Stimulated activated CD4-positive, alpha-beta T cell treated with anti-CD3 and anti-CD28 coated beads, Interleukin-1b, Interleukin-23, amount 100 ng/mL, for 48 hours (primary cell): ENCODE data around the gene ZNF76.
A peak's percentile ranks its signal among the peaks of the same experiment; 100 is the strongest.

Experiments
- DNase-seq: peaks from one replicate; pipeline ENCODE4 v3.0.0-alpha.2; 2020

ZNF76 gene

DNA sequence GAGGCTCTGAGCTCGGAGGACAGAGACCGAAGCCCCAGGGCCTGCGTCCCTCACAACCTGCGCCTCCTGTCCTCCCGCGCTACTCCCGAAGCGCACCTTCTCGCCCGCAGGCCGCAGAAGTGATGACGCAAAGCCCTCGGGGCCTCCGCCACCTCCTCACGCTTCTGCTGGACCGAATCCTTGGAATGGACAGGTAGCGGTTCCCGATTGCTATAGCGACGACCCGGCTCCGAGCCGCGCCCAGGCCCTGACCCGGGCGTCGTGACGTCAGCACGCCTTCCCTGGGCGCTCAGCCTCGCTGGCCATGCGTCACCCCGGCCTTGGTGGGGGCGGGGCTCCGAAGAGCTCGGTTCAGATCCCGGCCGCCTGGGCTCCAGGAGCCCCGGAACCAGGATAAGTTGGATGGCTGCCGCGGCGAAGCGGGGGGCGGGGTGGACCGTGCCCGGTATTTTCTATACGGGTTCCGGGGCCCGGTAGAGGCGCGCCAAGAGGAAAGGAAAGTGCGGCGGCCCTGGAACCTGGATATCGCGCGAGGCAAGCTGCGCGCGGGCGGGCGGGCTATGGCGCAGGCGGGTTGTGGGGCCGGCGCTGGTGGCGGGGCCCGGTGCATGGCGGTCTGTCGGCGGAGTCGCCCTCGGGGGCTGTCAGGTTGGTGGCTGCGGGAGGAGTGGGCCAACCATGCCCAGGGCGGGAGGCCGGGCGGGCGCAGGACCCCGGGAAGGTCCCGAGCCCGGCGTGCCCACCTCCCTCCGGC, at the start of gene ZNF76:
ZNF76 (plus strand) TSS at position 542 of the 754 bp plus-strand sequence. CDS start 21,417 bp downstream, outside the sequence.
- DNase-seq = peak; percentile 94

DNA sequence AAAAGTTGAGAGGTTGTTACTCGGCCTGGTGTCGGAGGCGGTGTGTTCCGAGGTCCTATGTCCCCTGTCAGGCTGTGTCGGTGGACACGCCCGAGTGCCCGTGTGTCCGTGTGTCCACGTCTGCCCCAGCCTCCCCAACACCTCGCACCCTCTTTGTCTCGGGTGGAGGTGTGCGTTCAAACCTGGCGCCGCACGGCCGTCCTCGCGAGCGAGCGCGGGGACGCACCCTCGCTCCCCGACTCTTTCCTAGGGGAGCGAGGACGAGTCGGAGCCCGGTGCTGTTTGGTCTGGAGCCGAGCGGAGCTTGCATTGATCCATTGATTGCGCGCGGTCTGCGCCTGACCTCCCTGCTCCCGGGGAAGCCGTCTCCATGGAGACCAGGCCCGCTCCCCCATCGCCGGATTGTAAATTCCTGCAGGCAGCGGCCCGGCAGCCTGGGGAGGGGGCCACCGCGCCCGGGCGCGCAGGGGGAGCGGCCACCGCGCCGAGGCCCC, 46.2 kb upstream of the ZNF76 start:
- DNase-seq = no peak

DNA sequence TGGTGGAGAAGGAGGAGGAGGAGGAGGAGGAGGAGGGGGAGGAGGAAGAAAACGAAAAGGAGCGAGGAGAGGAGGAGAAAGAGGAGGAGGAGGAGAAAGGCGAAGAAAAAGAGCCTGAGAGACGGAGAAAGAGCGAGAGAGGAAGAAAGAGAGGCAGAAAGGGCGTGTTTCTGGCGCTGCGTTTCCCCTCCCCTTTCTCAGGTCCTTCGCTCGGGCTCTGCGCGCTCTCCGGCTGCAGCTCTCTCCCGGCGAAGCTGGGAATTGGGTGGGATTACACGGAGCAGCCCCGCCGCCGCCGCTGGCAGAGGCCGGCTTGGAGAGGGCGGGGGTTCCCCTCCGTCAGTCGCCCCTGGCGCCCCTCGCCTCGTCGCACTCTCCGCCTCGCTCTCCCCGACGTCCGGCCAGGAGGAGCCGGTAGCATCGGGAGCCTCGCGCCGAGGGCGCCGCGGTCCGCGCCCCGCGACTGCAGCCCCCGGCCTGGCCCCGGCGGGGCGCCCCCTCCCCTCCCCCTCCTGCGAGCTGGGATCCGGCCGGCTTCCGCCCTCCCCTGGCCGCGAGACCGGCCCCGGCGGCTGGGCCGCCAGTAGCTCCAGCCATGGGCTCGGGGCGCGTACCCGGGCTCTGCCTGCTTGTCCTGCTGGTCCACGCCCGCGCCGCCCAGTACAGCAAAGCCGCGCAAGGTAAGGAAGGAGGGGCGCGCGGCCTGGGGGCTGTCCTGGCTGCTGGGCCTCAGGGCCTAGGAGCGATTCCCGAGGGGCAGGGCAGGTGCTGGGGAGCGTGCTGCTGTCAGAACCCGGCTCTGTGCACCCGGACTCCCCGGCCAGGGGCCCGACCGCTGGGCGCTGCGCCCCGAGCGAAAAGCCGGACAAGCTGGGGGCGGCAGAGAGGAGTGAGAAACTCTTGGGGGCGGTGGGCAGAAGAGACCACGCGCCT, 45.4 kb upstream of the ZNF76 start, which contains the start of gene SCUBE3:
SCUBE3 (plus strand) TSS at position 133 of the 933 bp plus-strand sequence; CDS start at position 596, 463 bp downstream.
- no peak for DNase-seq

DNA sequence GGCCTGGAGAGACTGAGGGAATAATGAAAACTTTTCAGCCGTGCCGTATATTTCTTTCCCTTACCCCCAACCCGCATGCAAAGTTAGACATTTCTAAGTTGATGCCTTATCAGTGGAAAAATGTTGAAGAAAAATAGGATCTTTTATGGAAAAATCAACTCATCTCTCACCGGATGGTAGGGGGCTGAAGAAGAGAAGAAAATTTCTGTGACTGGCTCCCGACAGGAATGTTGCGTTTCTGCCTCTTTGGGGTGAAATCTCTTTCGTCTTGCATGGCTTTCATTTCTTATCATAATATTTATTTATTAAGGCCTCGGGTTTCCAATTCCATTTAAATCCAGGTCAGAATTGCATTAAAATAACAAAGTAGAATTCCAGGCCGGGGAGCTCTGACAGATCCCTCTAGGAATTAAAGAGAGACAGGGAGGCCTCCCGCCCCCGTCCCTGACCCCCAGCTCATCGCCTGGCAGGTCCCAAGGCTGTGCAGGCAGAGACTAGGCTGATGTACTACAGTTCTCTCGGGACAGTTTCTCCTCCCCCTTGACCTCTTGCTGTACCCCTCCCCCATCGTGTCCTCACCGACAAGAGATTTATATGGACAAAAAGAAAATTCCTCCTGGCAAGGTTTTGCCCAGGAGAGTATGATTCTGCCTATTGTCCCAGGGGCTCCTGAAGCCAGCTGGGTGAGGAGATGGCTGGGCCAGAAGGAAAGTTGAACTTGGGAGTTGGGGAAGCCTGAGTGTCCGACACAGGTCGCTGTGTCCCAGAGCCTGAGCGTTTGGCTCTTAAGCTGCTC, 44.5 kb upstream of the ZNF76 start:
- no peak for DNase-seq

DNA sequence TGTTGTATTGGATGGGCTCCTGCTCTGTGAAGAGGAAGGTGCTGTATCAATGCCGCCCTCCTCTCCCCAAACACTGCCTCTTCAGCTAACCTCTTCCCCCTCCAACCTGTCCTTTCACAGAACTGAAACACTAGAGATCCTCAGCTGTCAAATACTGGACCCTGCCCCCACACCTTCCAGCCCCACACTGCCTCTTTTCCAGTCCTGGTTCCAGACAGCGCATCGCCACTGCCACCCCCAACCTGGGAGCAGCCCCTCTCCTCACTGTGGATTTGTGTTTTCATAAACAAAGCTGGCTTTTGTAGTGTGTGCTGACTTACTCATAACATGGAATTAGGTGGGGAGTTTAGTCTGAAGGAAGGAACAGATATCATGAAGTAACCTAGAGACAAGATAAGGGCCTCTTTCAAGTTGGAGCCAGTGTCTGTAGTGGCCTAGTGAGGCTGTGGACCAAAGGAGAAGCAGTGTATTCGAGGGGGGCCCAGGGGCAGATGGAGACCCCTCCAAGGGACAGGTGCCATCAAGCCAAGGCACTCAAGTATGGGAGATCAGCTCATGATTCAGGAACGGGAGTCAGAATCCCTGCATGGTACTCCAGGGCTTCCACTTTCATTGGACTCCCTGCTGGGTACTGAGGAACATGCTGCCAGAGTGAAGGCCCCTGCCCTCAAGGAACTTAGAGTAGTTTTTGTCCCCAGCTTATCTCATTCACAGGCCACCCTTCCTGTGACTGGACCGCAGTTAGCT, 43.7 kb upstream of the ZNF76 start:
- DNase-seq = no peak

DNA sequence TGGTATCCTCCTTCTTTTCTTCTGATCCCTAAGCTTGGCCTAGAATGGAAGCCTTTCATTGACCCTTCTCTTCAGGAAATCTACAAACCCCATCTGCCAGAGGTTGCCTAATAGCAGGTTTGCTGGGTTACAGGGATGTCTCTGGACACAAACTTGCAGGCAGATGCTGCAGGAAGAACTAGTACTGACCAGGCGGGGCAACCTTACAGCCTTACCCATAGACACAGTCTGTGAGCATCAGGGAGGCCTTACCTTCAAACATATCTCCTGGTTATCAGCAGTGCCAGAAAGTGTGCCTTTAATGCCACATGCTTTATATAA, 43.2 kb upstream of the ZNF76 start:
- no peak for DNase-seq

DNA sequence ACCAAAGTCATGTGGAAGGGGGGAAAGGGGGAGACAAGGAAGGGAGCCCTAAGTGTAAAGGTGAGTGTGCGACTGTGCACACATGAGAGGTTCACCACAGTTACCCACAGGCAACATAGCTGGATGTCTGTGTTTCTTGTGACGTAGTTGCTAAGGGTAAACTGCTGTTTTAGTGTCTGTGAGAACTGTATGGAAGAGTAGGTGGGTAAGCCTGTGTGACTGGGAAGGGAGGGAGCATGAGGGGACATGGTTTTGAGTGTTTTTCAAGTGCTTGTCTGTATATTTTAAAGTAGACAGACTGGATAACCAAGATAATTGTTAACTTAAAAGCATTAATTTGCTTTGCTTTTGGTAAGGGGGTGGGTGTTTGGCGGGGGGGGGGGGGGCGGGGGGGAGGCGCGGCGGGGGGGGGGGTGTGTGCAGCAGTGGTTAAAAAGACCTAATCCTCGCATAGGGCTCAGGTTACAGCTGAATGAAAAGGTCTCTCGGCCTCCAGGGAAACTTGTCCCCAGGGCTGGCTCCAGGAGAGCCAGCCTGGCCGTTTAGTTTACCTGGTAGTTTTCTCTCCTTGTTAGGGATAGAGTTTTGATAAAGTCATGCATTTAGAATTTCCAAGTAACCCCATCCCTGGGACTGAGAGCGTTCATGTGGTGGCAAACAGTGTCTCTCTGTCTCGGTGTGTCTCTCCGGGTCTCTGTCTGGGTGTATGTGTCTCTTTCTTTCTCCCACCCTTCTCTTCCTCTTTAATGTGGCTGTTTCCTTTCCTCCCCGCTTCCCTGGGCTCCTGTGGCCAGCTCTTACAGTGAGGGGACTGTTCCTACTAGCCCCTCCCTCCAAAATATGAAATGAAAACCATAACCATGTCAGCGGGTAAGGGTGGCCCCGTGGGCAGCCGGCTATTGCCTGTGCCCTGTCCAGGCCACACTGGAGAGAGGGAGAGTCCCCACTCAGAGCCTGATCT, 42.4 kb upstream of the ZNF76 start:
- DNase-seq = no peak

DNA sequence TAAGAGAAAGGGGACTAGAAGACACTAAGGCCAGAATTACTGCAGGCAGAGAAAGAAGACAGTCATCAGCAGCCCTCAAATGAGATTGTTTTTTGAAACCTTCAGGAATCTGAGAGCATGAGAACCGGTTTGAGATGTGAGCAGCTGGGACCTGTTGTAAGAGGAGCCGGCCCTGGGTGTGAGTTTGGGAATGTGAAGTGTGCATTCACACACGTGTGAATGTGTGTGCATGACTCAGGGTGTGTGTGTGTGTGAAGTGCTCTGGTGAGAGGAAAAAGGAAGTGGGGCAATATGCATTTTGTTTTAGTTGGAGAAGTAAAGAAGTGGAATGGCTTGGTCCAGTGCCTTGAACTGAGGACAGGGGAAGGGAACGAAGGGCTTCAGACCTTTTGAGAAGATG, 41.5 kb upstream of the ZNF76 start:
- no peak for DNase-seq

DNA sequence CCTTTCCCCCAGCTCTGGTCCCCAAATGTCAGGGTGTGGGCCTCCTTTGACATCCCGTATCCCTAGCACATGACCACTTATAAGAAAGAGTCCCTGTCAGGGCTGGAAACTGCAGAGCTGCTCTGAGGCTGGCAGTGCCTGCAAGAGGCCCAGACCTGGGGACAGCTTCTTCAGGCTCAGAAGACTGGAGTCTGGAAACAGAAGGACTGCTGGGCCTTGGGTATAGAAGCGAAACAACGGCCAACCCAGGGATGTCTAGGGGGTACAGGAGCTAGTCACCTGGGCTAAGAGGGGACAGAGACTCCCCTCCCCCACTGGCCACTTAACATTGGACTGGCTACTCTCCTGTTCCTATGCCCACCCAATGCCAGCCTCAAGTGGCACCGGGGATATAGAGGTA, 41.1 kb upstream of the ZNF76 start:
- DNase-seq = no peak

DNA sequence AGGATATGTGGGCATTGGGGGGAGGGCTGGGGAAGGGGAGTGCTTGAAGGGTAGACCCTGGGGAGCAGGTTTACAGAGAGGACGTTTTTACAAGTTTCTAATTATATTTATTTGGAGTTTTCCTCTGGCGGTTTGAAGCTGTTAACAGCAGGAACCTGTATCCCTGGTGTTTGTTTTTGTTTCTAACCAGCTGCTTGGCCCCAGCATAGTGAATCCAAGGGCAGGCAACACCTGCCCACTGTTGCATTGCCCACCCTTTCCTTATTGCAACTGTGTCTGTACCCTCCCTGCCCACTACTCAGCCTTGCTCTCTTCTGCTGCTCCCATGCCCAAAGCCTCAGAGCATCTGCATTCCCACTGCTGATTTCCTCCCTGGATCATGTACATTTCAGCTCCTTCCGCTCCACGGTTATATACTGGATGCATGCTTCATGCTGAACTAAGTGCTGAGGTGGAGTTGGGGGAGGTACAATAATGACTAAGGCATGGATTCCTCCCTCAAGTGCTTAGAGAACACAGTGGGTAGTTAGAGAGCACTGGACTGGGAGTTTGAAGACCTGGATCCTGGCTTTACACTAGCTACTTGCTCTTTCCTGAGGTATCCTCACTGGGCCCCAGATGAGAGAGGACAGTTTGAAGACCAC, 39.7 kb upstream of the ZNF76 start:
- DNase-seq = no peak

DNA sequence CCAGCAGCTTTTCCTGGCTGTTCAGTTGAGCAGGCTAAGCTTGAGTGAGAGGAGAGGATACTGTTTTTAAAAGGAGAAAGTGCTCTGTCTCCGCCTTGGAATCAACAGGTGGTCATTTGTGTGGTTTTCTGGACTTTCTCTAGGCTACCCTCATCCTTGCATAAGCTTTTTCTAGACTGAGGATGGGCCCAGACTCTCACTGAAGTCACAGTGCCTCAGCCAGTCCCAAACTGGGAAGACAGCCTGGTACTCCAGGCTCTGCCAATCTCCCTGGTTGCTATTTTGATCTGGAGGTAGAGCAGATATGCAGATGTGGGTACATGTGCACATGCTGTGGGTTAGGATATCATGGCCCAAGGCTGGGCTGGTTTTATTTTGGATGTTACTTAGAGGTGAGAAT, 38.8 kb upstream of the ZNF76 start:
- no peak for DNase-seq

DNA sequence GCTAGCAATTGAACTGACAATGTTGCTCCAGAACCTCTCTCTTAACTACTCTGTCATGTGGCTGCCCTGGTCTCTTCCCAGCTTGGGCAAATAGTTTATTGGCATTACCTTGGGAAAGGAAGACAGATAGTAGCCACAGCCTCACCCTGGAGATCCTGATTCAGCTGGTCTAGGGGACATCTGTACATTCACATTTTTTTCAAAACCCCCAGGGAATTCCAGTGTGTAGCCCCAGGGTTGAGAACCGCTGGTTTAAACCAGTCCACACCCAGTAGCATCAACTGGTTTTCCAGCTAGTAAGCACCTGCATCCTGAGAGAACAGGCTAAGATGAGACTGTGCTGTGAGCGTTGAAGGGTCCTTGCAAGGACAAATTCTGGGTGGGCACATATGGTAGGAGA, 36.1 kb upstream of the ZNF76 start:
- no peak for DNase-seq

DNA sequence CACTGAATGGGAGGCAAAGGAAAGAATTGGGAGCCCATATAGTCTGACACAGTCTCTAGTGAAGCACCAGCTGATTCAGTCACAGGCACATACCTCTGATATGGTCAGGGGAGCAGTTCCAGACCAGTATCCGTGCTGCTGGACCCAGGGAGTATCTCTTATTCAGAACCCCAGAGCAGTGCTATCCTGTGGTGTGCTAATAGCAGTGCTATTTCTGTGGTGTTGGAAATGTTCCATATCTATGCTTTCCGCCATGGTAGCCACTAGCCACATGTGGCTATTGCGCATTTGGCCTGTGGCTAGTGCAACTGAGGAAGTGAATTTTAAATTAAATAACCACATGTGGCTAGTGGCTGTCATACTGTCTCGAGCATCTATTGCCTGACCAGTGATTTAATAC, 34.8 kb upstream of the ZNF76 start:
- DNase-seq = no peak

DNA sequence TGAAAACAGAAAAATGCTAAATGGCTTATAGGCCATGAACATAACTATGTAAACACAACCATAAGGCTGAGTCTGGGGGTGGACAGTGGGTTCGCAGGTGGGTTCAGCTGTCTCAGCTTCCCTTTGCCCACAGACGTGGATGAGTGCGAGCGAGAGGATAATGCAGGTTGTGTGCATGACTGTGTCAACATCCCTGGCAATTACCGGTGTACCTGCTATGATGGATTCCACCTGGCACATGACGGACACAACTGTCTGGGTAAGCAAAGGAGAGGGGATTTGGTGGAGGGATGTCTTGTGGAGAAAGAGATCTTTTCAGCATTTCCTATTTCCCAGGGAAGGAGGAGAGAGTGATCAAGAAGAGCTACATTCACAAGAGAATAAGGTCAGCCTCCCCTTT, 31.1 kb upstream of the ZNF76 start:
- DNase-seq = no peak

DNA sequence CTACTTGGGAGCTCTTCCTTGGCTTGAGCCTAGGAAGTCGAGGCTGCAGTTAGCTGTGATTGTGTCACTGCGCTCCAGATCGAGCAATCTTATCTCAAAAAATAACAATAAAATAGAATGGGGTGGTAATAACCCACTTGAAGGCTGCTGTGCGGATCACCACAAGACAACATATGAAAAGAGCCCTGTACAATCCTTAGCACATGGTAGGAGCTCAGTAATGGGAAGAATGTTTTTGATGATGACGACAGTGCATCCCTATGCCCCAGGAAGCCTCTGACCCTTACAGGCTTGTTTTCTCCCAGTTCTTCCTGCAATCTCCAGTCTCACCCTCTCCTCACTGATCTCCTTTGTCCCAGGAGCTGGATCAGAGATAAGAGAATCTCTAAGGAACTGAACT, 30.2 kb upstream of the ZNF76 start:
- no peak for DNase-seq

DNA sequence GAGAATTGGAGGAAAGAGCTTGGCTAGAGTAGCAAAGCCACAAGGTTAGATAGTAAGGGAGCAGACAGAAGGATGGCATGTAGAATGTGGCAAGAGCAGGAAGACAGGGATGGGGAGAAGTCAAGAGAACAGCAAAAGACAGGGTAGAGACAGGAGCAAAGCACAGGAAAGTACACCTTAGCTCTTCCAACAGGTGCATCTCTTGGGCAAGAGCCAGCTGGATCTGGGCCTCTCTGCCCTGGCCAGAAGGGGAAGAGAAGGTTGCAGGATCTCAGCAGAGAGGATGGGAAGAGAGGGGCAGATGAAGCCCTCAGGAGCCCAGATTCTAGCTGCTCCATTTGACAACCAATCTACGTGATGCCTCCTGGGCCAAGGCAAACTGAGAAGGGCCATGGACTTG, 29.0 kb upstream of the ZNF76 start:
- no peak for DNase-seq

DNA sequence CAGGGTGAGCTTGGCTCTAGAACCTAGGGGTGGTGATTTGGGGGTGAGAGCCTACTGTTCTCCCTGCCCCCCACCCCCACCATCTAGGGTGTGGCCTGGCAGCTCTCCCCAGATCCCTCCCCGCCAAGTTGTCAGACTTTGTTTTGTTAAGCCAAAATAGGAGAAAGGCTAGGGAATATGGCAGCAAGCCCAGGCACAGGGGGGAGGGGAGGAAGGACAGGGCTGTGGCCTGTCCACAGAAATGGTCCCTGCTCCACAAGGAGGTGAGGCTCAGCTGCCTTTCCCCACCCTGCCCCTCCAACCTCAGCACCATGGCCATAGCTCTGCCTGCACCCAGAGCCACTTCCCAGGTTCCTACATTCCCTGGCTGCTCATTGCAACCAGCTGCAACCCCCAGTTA, 28.6 kb upstream of the ZNF76 start:
- no peak for DNase-seq

DNA sequence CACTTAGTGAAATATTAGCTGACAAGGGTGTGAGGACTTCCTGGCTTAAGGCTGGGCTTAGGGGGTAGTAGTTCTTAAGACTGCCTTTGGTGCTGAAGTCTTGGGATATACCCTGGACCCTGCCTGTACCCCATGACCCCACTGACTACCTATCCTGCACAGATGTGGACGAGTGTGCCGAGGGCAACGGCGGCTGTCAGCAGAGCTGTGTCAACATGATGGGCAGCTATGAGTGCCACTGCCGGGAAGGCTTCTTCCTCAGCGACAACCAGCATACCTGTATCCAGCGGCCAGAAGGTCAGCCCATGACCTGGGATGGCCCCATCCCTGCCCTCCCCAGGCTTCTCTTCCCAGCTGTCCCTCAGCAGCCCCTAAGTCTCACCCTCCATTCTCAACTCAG, 28.0 kb upstream of the ZNF76 start:
- DNase-seq = no peak

DNA sequence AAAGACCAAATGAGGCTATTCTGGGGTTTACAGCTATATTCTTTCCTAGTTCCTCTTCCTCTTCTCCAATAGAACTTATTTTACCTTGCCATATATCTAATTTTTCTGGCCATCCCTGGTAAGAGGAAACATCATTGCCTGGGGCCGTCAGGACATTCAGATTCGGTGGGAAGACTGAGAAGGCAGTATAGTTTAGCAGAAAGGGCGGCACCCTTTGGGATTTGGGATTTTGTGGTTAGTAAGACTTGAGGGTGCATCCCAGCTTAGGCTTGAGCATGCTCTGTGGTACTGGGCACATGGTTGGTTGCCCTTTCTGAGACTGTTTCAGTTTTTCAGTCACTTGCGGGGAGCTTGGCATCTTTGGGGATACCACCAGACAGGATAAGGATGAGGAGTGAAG, 24.6 kb upstream of the ZNF76 start:
- DNase-seq = no peak

DNA sequence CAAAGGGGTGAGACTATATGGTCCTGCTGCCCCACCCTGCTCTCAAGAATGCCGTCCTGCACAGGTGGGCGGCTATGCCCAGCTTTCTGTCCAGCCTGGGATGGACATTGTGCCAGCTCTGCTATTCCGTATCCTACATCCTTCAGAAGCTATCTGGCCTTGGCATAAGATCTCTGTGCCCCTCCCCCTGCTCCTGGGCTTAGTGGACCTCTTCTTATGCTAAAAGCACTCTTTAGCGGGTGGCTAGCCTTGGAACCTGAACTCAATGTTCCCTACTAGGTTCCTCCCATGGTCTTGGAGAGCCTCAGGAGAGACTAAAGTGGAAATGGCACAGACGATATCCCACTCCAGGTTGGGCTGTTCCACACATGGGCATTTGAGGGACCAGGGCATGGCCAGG, 23.3 kb upstream of the ZNF76 start:
- DNase-seq = no peak

DNA sequence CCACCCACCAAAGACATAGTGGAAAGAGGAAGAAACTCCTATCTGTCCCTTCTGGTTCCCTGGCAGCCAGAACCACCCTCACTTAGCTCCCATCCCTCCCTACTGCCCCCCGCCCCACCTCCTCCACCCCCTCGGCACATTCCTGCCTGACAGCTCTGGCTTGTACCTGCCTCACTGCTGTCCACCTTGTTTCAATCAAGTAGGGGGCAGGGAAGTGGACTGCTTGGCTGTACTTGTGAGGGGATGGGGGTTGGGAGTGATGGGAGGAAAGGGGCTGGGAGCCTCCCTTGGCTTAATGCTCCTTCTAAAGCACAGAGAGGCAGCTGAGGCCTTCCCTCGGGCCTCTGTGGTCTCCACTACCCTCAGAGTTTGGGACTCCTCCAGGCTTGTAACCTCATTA, 22.1 kb upstream of the ZNF76 start:
- no peak for DNase-seq
